Endodermal cell (in vitro differentiated cells): ENCODE data around the gene ADSS2. TPM values are rescaled to one million over a fixed set of nuclear protein-coding genes. Genes with fewer than 3 reads are reported as not detected.
"Not testable (repeated sequence)": the region's sequence is repeated elsewhere in the genome, so short reads cannot be mapped to it uniquely, and the experiment has no call there.

Experiments used
- DNase-seq: peaks from one replicate; pipeline ENCODE4 v3.0.0-alpha.2; 2017
- H3K27ac ChIP-seq: 2 replicates; pipeline ENCODE4 v1.5.1; 2013; ENCODE audit warnings: mild to moderate bottlenecking, low read depth, low read length, moderate library complexity
- H3K27me3 ChIP-seq: 2 replicates; pipeline ENCODE4 v1.6.1; 2013; ENCODE audit warnings: mild to moderate bottlenecking, low read length, moderate library complexity; ENCODE audit not compliant: insufficient read depth, control insufficient read depth, poor library complexity, severe bottlenecking
- H3K36me3 ChIP-seq: 2 replicates; pipeline ENCODE4 v1.7.0; 2013; ENCODE audit warnings: mild to moderate bottlenecking, low read length, moderate library complexity; ENCODE audit not compliant: control insufficient read depth, insufficient read depth
- H3K4me1 ChIP-seq: one replicate; pipeline ENCODE4 v1.7.0; 2013; ENCODE audit warnings: low read length; ENCODE audit not compliant: control insufficient read depth, insufficient read depth
- H3K4me3 ChIP-seq: 2 replicates; pipeline ENCODE4 v1.5.1; 2013; ENCODE audit warnings: mild to moderate bottlenecking, low read length, moderate library complexity
- H3K9ac ChIP-seq: 2 replicates; pipeline ENCODE4 v1.6.1; 2013; ENCODE audit warnings: mild to moderate bottlenecking, low read length, moderate library complexity; ENCODE audit not compliant: poor library complexity, severe bottlenecking; ENCODE audit errors: extremely low read depth
- H3K9me3 ChIP-seq: 2 replicates; pipeline ENCODE4 v1.6.1; 2013; ENCODE audit warnings: mild to moderate bottlenecking, low read length, moderate library complexity; ENCODE audit not compliant: control insufficient read depth
- H3K27ac Mint-ChIP-seq: 2 replicates; pipeline ENCODE4 v1.8.0; 2020; ENCODE audit warnings: mixed read lengths
- H3K27me3 Mint-ChIP-seq: 2 replicates; pipeline ENCODE4 v1.8.0; 2021; ENCODE audit warnings: mild to moderate bottlenecking, mixed read lengths; ENCODE audit not compliant: insufficient read depth
- H3K36me3 Mint-ChIP-seq: 2 replicates; pipeline ENCODE4 v1.8.0; 2020; ENCODE audit warnings: low read depth, mixed read lengths
- H3K4me1 Mint-ChIP-seq: 2 replicates; pipeline ENCODE4 v1.8.0; 2020; ENCODE audit warnings: mixed read lengths
- H3K4me3 Mint-ChIP-seq: 2 replicates; pipeline ENCODE4 v1.8.0; 2020; ENCODE audit warnings: mild to moderate bottlenecking, moderate library complexity, mixed read lengths
- H3K9me3 Mint-ChIP-seq: 2 replicates; pipeline ENCODE4 v1.8.0; 2020; ENCODE audit warnings: mild to moderate bottlenecking, mixed read lengths
- WGBS, 2 experiments: methylation state at CpG; one replicate each; pipeline versions ENCODE4 v1.1.5 to v1.1.7; 2013; ENCODE audit warnings: missing lambda C conversion rate in 2 of 2, mixed read lengths in 1 of 2; ENCODE audit not compliant: insufficient coverage in 1 of 2, insufficient read length in 1 of 2; 5-methylcytosine and 5-hydroxymethylcytosine counted together
- total RNA-seq, 2 donors: library from RNA; stranded (reverse); fragmentation: NEBNext Ultra II Directional in 1 of 2; extraction: Animal tissue kit (Norgen Biotek cat#: 25700) in 1 of 2; gene quantifications; 2 replicates in 1 of 2; 3 replicates in 1 of 2; pipeline ENCODE4 v1.2.1, GENCODE V29; 2021
- TF ChIP-seq, protein P1 (sequence below): fragments of 200-600 bp; sonication (generic); conservative IDR thresholded peaks from 2 replicates; pipeline ENCODE4 v1.5.0; 2021; ENCODE audit warnings: antibody characterized with exemption, mild to moderate bottlenecking

The ADSS2 gene
- total RNA-seq, 2 donors from 2014 or later = 45.9 to 50.2 TPM

- 87 to 90% methylated on average over 2 to 7 of the region's 7 CpGs for WGBS, 2 experiments
- no peaks in the 10 kb centered on the region for H3K36me3 ChIP-seq
- TF ChIP-seq, protein P1, sequence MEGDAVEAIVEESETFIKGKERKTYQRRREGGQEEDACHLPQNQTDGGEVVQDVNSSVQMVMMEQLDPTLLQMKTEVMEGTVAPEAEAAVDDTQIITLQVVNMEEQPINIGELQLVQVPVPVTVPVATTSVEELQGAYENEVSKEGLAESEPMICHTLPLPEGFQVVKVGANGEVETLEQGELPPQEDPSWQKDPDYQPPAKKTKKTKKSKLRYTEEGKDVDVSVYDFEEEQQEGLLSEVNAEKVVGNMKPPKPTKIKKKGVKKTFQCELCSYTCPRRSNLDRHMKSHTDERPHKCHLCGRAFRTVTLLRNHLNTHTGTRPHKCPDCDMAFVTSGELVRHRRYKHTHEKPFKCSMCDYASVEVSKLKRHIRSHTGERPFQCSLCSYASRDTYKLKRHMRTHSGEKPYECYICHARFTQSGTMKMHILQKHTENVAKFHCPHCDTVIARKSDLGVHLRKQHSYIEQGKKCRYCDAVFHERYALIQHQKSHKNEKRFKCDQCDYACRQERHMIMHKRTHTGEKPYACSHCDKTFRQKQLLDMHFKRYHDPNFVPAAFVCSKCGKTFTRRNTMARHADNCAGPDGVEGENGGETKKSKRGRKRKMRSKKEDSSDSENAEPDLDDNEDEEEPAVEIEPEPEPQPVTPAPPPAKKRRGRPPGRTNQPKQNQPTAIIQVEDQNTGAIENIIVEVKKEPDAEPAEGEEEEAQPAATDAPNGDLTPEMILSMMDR = no peak
- no peak overlapping the region for H3K27ac ChIP-seq
- peaks cover 15% of the 10 kb centered on the region for H3K4me1 ChIP-seq
- H3K27me3 ChIP-seq = no peaks in the 10 kb centered on the region
- Mint-ChIP-seq H3K9me3 (peaks cover 16% of the 10 kb centered on the region), H3K4me1 (peaks cover 33% of the 10 kb centered on the region), H3K27me3 (peaks cover 2% of the 10 kb centered on the region), H3K36me3 (peaks cover 2% of the 10 kb centered on the region), H3K27ac (no peak overlapping the region), H3K4me3 (no peak overlapping the region)
- no peak overlapping the region for H3K9ac ChIP-seq
- no peak overlapping the region for H3K4me3 ChIP-seq
- H3K9me3 ChIP-seq = peaks cover 15% of the 10 kb centered on the region
- DNase-seq = no peak
Measured at GRCh38 chr1:244365809-244366208, 85.9 kb downstream of the ADSS2 start.

- H3K4me1 Mint-ChIP-seq = peaks cover 30% of the 10 kb centered on the region
- DNase-seq, H3K36me3 ChIP-seq, H3K4me3 ChIP-seq, H3K27me3 ChIP-seq, H3K36me3 Mint-ChIP-seq, H3K9ac ChIP-seq, H3K27ac ChIP-seq, H3K27ac Mint-ChIP-seq, H3K27me3 Mint-ChIP-seq, H3K4me3 Mint-ChIP-seq: not testable (repeated sequence)
- H3K9me3 ChIP-seq = peaks cover 15% of the 10 kb centered on the region
- WGBS, 2 experiments = 75 to 89% methylated on average over 2 to 6 of the region's 6 CpGs
- H3K9me3 Mint-ChIP-seq = peaks cover 16% of the 10 kb centered on the region
- H3K4me1 ChIP-seq = peaks cover 11% of the 10 kb centered on the region
Measured at GRCh38 chr1:244365262-244365661, 86.4 kb downstream of the ADSS2 start.

GRCh38 chr1:244362476-244362875 is 89.2 kb downstream of the ADSS2 start:
- peaks cover 5% of the 10 kb centered on the region for H3K4me1 ChIP-seq
- H3K27ac ChIP-seq = peak overlapping the region; percentile 88
- Mint-ChIP-seq H3K9me3 (peaks cover 16% of the 10 kb centered on the region), H3K36me3 (peaks cover 2% of the 10 kb centered on the region), H3K27me3 (peaks cover 2% of the 10 kb centered on the region), H3K27ac (peak overlapping the region; percentile 88), H3K4me1 (peaks cover 19% of the 10 kb centered on the region), H3K4me3 (peak overlapping the region; percentile 23)
- TF ChIP-seq, protein P1 = no peak
- no peaks in the 10 kb centered on the region for H3K36me3 ChIP-seq
- H3K9ac ChIP-seq = peak overlapping the region; percentile 59
- peak overlapping the region; percentile 10 for H3K4me3 ChIP-seq
- H3K9me3 ChIP-seq = peaks cover 15% of the 10 kb centered on the region
- DNase-seq = no peak
- 13 to 79% methylated on average over 1 to 3 of the region's 3 CpGs for WGBS, 2 experiments
- H3K27me3 ChIP-seq = no peaks in the 10 kb centered on the region
